AG10803 (cell line): ENCODE results near the gene GCNA.
"Not testable (repeated sequence)": the region's sequence is repeated elsewhere in the genome, so short reads cannot be mapped to it uniquely, and the experiment has no call there.

Source experiments
- DNase-seq: peaks from one replicate; pipeline ENCODE4 v3.0.0; 2010; ENCODE audit warnings: low read depth
- H3K4me3 ChIP-seq: 2 replicates; pipeline ENCODE4 v1.5.1; 2011; ENCODE audit warnings: mild to moderate bottlenecking, low read length, control low read depth
- TF ChIP-seq, protein P1 (sequence below): conservative IDR thresholded peaks from 2 replicates; pipeline ENCODE4 v1.5.1; 2011; ENCODE audit warnings: mild to moderate bottlenecking, low read length, control low read depth, inconsistent platforms

The GCNA gene

DNA sequence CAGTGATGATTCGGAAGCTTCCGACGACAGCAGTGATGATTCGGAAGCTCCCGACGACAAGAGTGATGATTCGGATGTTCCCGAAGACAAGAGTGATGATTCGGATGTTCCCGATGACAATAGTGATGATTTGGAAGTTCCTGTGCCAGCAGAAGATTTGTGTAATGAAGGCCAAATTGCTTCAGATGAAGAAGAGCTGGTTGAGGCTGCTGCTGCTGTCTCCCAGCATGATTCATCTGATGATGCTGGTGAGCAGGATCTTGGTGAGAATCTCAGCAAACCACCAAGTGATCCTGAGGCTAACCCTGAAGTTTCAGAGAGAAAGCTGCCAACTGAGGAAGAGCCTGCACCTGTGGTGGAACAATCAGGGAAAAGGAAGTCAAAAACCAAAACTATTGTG is 25.9 kb downstream of the GCNA start:
- TF ChIP-seq, protein P1, sequence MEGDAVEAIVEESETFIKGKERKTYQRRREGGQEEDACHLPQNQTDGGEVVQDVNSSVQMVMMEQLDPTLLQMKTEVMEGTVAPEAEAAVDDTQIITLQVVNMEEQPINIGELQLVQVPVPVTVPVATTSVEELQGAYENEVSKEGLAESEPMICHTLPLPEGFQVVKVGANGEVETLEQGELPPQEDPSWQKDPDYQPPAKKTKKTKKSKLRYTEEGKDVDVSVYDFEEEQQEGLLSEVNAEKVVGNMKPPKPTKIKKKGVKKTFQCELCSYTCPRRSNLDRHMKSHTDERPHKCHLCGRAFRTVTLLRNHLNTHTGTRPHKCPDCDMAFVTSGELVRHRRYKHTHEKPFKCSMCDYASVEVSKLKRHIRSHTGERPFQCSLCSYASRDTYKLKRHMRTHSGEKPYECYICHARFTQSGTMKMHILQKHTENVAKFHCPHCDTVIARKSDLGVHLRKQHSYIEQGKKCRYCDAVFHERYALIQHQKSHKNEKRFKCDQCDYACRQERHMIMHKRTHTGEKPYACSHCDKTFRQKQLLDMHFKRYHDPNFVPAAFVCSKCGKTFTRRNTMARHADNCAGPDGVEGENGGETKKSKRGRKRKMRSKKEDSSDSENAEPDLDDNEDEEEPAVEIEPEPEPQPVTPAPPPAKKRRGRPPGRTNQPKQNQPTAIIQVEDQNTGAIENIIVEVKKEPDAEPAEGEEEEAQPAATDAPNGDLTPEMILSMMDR, result no peak
- no peak overlapping the region for H3K4me3 ChIP-seq
- DNase-seq, result no peak

DNA sequence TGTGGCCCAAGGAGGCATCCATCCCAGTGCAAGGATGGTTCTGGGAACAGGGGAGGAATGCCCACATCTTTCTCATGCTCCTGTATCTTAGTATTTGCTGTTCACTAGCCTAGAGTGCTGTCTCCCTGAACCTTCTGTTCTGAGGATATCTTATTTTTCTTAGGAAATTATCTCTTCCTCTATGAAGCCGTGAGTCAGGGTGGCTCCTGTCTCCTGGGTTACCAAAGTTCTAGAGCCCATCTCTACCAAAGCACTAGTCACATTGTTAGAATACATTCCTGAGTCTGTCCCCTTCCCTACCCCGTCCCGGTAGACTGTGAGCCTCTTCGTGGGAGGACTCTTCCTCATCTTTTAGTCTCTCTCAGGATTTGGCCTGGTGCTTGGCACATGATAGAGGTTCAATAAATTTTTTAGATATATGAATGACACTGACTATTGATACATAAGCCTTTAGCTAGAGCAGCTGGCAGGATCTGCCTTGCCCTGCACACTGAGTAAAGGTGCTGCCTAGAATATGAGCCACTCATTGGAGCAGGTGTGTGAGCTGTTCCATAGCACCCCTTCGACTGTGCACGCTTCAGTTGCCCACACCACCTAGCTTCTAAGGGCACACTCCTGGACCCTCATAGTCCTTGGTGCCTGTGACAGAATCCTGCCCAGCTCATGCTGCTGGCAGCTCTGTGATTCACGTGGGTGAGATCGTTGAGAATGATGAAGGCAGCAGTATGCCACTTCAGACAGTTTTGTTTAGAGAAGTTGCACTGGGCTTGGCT is 26.7 kb downstream of the GCNA start:
- no peak for DNase-seq
- TF ChIP-seq, protein P1, result no peak
- no peak overlapping the region for H3K4me3 ChIP-seq

DNA sequence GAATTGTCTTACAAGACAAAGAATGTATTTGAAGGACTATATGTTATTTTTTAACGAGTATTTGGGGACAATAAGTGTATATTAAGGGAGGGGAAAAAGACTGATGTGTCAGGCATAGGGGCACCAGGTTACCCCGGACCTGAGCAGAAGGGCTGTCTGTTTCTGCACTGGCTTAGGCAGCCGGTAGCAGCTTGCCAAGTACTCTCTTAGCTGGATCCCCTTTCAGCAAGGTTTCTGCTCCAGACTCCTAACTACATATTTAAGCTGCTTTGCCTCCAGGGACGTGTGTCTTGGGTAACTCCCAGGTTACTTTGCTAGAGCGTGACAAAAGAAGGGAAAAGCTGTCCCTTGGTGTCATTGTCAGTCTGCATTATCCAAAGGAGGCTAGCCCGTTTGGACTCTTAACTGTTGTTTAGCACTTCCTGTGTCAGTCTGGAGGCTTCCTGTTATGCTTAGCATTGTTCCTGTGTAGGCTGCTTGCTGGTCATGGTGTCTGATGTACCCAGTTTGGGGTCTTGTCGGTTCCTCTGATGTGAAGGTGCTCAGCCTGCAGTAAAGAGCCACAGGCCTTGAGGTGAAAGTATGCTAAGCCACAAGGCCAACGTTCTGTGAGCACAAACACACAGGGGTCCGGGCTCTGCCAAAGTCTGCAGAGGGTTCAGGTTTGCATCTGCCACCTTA is 28.4 kb downstream of the GCNA start:
- no peak overlapping the region for H3K4me3 ChIP-seq
- TF ChIP-seq, protein P1, result no peak
- DNase-seq, result no peak

GRCh38 chrX:71607488-71607887 is 29.3 kb downstream of the GCNA start:
- H3K4me3 ChIP-seq, result no peak overlapping the region
- DNase-seq, result no peak
- TF ChIP-seq, protein P1, result no peak

DNA sequence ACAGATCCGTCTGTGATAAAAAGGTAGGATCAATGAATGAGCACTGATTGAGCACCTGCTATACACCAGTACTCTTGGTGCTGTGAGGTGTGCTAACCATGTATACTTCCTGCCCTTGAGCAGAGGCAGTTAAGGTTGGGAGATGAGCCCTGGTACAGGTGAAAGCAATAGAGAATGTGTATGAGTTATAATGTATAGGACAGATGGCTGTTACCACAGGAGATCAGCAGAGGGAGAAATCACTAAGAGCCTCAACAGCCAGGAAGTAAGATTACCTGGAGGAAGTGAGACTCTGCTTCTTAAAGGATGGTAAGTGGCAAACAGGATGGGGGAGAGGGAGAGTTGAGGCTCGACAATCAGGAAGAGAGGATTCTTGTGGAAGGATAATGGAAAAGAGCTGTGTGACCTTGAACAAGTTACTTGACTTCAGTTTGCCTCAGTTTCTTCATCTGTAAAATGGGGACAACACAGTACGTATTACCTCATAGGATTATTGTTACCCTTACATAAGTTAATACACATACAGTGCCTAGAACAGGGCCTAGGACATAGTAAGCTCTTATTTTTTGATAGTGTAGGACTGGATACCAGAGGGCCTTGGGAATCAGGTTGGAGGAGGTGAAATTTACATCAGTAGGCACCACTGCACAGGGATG is 31.0 kb downstream of the GCNA start:
- no peak overlapping the region for H3K4me3 ChIP-seq
- TF ChIP-seq, protein P1, result no peak
- no peak for DNase-seq

DNA sequence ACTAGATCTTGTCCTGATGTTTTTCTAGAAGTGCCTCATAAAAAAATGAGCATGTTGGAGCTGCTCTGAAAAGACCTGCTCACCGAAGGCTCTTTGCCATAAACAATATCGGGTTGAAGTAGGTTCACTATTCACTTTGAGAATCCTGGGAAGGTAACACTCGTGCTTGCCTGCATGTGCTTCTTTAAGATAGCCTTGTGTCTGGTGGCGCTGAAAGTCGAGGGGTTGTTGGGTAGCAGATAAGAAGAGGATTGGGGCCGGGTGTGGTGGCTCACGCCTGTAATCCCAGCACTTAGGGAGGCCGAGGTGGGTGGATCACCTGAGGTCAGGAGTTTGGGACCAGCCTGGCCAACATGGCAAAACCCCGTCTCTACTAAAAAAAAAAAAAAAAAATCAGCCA is 33.5 kb downstream of the GCNA start:
- not testable (repeated sequence) for H3K4me3 ChIP-seq, DNase-seq

DNA sequence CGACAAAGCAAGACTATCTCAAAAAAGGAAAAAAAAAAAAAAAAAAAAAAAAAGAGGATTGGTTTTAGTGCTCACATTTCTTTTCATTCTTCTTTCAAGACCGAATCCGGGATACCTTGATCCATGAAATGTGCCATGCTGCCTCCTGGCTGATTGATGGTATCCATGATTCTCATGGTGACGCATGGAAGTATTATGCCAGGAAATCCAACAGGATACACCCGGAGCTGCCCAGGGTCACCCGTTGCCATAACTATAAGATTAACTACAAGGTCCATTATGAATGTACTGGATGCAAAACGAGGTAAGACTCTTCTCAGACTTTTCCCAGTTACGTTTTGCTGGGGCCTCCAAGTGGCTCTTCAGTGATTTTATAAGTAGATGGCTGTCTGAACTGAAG is 34.0 kb downstream of the GCNA start:
- H3K4me3 ChIP-seq, result no peak overlapping the region
- DNase-seq, result no peak
- TF ChIP-seq, protein P1, result no peak
